Liver (tissue), 3 donors: Measurements from ENCODE around the gene NOC2L.

ENCODE experiments used
- ATF3 ChIP-seq: IDR thresholded peaks from 2 replicates; pipeline ENCODE4 v1.6.1; 2016; ENCODE audit warnings: antibody characterized with exemption
- CTCF ChIP-seq: fragments of 150-350 bp; IDR thresholded peaks from 2 replicates; pipeline ENCODE4 v1.5.1; 2017; ENCODE audit warnings: improper control_type of control experiment, low read depth, low read length; ENCODE audit not compliant: missing input control
- EGR1 ChIP-seq, 2 donors: IDR thresholded peaks; 2 replicates each; pipeline ENCODE4 v1.6.1; 2016 to 2018; ENCODE audit warnings: antibody characterized with exemption in 2 of 2, low read depth in 2 of 2
- FOXA1 ChIP-seq: IDR thresholded peaks from 2 replicates; pipeline ENCODE4 v1.6.1; 2016; ENCODE audit warnings: antibody characterized with exemption
- GABPA ChIP-seq, 2 donors: IDR thresholded peaks in 1 of 2; conservative IDR thresholded peaks in 1 of 2; 2 replicates each; pipeline ENCODE4 v1.6.1; 2016; ENCODE audit warnings: antibody characterized with exemption in 2 of 2, mild to moderate bottlenecking in 1 of 2, moderate library complexity in 1 of 2
- HNF4G ChIP-seq: IDR thresholded peaks from 2 replicates; pipeline ENCODE4 v1.6.1; 2016; ENCODE audit warnings: antibody characterized with exemption
- JUND ChIP-seq, 2 donors: IDR thresholded peaks; 2 replicates each; pipeline ENCODE4 v1.6.1; 2016; ENCODE audit warnings: antibody characterized with exemption in 2 of 2
- MAX ChIP-seq: IDR thresholded peaks from 2 replicates; pipeline ENCODE4 v1.6.1; 2016; ENCODE audit warnings: antibody characterized with exemption
- RAD21 ChIP-seq, 2 donors: IDR thresholded peaks; 2 replicates each; pipeline ENCODE4 v1.6.1; 2016; ENCODE audit warnings: antibody characterized with exemption in 2 of 2, mild to moderate bottlenecking in 2 of 2
- SP1 ChIP-seq: IDR thresholded peaks from 2 replicates; pipeline ENCODE4 v1.6.1; 2018; ENCODE audit warnings: antibody characterized with exemption, mild to moderate bottlenecking
- TAF1 ChIP-seq: conservative IDR thresholded peaks from 2 replicates; pipeline ENCODE4 v1.6.1; 2016; ENCODE audit warnings: antibody characterized with exemption, mild to moderate bottlenecking
- YY1 ChIP-seq: IDR thresholded peaks from 2 replicates; pipeline ENCODE4 v1.6.1; 2016; ENCODE audit warnings: antibody characterized with exemption, mild to moderate bottlenecking
- donor health status: healthy.
- donor health status: healthy.

GRCh38 chr1:937521-937920 lies 21.5 kb downstream of the NOC2L start:
- TF ChIP-seq CTCF (no peak), EGR1 (IDR thresholded peaks at IDR 0.05; ENCODE audit: low read depth in 2 of 2) (no peak), HNF4G (no peak), YY1 (no peak), SP1 (no peak), TAF1 (no peak), MAX (no peak), FOXA1 (no peak), ATF3 (no peak), JUND (IDR thresholded peaks at IDR 0.05) (no peak), GABPA (IDR thresholded peaks at IDR 0.05 in 1 of 2, conservative IDR thresholded peaks at IDR 0.05 in 1 of 2) (no peak), RAD21 (IDR thresholded peaks at IDR 0.05) (no peak)
